Colon (tissue), 2 donors: ENCODE results near the gene OTC.

Experiments
- FAIRE-seq: peaks from 2 replicates; lab custom pipeline; 2012; peaks lifted over from hg19 to GRCh38; lab: Jason Lieb, UNC
- donor health status: control.
- donor health status: control.

Gene OTC

DNA sequence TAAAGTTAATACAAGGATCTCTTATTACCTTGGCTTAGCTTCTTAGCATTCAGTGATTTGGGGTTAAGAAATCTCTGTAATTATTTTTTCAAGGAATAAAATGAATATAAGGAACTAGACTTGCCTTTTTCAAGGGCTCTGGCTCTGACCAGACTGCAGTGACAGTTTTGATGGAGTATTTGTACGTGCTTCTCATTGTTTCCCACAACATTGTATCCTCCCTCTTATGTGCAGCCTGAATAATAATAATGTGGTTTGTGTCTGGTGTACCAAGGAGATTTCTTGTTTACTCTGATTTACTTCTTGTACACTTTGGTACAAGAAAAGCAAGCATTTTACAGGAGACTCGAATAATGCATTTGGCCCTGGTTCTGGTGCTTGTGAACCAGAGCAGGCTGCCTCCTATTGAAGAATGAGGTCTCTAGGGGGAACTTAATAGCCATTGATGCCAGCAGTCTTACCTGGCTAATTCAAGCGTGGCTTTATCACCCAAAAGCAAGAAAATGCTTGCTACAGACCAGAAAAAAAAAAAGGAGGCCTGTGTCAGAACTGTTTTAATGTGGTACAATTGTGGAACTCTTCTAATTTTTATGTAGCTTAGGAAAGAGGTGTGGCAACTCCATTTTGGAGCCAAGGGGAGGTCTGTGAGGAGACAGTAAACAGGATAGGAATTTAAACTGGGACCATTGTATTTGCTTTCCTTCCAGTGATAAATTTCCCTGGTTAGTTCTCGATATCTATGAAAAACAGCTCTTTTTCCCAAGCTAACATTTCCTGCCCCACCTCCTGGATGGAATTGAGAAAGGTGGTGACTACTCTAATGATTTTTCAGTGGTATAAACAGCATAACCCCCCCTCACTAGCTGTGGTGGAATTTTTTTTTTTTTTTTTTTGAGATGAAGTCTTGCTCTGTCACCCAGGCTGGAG lies 5.6 kb downstream of the OTC start:
- no peak for FAIRE-seq

DNA sequence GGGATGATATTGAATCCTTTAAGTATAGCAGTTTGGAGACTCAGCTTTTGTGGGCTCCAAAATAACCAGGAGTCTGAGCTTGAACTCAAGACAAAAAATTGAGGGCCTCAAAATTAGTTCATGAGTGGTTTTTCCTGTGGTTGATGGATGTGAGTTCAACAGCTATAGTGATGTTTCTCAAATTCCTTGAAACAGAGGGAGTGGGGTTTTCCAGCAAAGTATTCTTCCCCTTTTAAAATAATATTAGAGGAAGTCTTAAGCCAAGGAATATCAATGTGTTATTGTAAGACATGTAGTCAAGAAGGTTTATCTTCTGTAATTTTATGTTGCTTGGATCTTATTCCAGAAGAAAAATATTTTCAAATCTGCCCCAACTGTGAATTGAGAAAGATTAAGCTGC lies 10.6 kb downstream of the OTC start:
- FAIRE-seq, result no peak

- no peak for FAIRE-seq
Measured at GRCh38 chrX:38365954-38366353, 13.6 kb downstream of the OTC start.

DNA sequence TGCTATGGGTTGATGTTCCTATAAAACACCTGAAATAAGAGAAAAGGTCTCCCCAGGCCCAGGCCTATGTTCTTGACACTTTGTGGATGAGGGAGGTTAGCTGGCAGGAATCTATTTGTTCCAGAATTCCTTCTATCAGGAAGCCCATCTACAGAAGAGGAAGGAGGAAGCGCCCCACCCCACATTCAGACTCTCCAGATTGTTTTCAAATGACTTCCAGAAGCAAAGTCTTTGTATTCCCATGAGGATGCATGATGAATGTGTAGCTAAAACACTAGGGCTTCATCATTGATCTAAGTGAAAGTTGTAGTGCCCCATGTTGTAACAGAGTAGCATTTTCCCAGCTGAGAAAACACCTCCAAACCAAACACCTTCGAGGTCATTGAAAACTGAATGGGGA lies 16.4 kb downstream of the OTC start:
- FAIRE-seq, result no peak

DNA sequence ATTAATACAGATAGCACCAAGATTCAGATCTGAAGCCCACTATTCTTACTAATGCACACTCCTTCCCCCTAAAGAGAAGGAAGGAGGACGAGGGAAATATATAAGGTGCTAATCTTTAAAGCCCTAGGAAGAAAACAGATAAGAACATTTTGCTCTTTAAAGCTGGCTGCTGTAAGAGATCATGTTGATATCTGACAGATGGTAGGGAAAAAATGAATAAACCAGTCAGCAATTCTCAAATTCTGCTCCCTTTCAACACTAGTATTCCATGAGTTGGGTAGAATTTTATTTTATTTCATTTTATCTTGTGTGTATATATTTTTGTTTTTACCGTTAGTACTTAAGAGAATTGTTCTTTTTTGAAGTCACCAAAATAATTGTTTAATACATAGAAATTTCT lies 19.2 kb downstream of the OTC start:
- no peak for FAIRE-seq

DNA sequence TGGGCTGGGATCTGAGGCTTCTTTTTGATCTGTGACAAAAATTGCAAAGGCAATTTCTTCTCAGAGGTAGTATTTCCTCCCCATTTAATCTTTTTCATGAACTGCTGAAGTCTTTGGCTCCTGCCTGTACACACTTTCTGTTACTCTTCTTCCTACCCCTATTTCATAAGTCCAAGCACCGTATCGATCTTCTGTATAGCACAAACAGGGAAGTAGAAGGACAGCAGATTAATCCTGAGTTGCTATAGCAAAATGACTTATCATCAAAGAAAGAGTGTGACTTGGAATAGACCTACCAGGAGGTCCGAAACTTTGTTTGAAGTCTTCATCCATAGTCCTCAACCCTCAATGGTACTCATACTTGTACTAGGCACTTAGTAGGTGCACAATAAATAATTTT lies 22.0 kb downstream of the OTC start:
- no peak for FAIRE-seq

DNA sequence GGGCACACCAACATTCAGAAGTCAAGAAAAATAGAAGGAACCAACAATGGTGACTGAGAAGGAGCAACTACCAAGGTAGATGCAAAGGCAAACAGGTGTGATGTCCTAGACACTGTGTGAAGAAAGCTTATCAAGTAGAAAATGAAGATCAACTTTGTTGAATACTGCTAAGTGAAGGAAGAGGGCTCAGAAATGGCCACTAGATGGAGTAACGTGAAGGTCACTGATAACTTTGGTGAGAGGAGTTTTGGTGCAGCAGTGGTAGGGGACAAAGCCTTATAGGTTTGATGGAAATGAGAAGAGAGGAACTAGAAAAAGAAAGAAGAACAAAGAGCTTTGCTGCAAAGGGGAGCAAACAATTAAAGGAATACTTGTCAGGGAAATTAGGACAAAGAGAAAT lies 23.5 kb downstream of the OTC start:
- no peak for FAIRE-seq

DNA sequence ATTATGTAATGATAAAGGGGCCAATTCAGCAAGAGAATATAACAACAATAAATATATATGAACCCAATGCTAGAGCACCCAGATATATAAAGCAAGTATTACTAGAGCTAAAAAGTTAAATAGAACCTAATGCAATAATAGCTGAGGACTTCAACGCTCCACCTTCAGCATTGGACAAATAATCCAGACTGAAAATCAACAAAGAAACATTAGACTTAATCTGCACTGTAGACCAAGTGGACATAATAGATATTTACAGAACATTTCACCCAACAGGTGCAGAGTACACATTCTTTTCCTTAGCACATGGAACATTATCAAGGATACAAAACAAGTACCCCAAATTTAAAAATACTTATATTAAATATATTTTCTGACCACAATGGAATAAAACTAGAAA lies 24.3 kb downstream of the OTC start:
- no peak for FAIRE-seq

DNA sequence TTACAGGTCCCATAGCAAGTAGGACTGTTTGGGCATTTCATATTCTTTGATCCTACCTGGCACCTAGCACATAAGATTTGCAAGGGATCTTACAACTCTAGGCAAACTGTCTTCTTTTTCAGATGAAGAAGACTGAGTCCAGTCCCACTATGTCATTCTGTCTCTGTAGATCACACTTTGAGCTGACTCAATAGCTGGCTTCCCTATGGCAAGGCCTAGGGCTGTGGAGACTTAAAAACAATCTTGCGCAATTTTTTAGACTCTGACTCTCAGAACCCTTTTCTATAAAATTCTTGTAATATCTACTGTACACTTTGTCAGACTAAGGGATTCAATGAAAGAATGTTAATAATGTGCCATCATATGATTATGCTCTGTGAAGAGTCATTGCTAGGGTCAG lies 26.7 kb downstream of the OTC start:
- no peak for FAIRE-seq

- no peak for FAIRE-seq
Measured at GRCh38 chrX:38382663-38383062, 30.3 kb downstream of the OTC start.

GRCh38 chrX:38400389-38400910 lies 48.0 kb downstream of the OTC start:
- FAIRE-seq, result no peak

- no peak for FAIRE-seq
Measured at GRCh38 chrX:38402118-38402517, 49.7 kb downstream of the OTC start.

DNA sequence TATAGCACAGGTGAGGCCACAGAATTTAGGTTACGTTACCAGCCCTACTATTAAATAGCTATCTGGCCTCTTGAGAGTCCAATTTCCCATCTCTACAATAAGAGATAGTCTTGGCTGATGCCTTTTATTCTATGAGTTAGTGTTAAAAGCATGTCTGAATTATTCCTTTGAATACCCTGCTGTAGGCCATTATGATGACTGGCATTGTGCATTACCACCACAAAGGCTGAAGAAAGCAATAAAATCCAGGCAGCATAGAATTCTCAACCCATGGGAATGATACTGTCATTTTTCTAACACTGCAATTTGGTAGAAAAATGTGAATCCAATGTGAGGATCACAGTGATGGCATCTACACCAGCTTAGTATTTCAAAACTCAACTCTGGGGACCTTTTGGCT lies 51.4 kb downstream of the OTC start:
- no peak for FAIRE-seq

GRCh38 chrX:38407126-38407525 lies 54.7 kb downstream of the OTC start:
- FAIRE-seq, result no peak

- FAIRE-seq, result no peak
Measured at GRCh38 chrX:38409289-38409688, 56.9 kb downstream of the OTC start.

GRCh38 chrX:38426785-38427184 lies 74.4 kb downstream of the OTC start:
- no peak for FAIRE-seq

- no peak for FAIRE-seq
Measured at GRCh38 chrX:38431525-38431924, 79.1 kb downstream of the OTC start.

DNA sequence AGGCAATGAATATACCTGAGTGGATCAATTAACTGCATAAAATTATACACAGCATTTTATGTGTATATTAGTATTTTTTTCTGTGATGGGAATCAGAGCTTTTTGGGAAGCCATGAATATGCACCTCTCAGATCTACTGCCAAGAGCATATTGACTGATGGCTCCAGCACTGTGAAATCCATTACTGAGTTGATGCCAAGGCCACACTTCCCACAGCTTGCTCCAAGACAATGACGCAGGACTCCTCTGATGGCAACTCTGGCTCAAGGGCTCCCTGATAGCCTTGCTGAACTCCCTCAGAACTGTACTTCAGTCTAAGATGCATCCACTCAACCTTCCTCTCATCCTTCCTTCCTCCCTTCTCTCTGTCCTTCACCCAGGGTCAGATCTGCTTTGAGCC lies 82.7 kb downstream of the OTC start:
- FAIRE-seq, result no peak

DNA sequence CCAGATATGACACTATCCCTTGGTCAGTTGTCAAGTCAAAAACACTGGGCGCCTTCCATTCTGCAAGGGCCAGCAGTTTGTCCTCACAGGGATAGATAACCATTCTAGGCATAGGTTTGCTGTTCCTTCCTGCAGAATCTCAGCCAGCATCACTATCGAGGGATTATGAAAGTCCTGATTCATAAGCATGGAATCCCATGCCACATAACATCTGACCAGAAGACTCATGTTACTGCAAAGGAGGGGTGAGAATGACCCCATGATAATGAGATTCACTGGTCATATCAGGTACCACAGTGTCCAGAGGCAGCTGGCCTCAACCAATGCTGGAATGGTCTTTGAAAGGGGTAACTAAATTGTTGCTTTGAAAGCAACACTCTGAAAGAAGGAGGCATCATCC lies 84.7 kb downstream of the OTC start:
- no peak for FAIRE-seq

- no peak for FAIRE-seq
Measured at GRCh38 chrX:38438321-38438720, 85.9 kb downstream of the OTC start.

DNA sequence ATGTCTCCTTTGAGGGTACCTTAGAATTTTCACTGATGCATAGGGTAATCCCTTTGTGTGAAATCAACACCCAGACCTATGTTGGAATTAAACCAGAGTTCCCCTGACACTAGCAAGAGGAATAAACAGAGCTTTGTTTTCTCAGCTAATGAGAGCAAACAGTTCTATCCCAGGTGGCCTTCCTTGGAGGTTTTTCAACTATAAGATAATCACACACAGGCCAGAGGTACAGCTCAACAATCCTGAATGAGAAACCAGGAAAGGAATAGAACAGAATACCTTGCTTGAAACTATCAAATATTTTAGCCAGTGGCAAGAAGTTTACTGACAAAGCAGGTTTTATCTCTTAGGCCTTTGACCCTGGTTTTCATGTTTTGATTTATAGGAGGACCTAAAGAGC lies 100.2 kb downstream of the OTC start:
- no peak for FAIRE-seq

DNA sequence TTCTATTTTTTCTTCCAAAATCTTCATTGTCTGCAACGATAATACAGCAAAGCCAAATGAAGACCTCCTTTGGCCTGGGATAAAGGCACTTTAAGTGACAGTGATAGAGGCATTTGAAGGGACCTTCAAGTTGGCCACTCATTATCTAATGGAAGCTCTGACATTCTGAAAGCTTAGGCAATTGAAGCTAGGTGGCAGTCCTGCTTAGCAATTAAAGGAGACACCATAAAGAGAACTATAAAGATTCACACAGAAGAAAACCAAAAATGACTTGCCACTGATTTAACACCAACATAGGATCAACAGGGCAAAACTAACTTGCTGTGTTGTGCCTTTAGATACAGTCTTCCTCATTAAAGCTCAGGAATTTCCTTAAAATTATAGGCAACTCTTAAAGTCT lies 105.7 kb downstream of the OTC start:
- FAIRE-seq, result no peak

- no peak for FAIRE-seq
Measured at GRCh38 chrX:38462257-38462656, 109.9 kb downstream of the OTC start.

GRCh38 chrX:38465686-38466085 lies 113.3 kb downstream of the OTC start:
- no peak for FAIRE-seq
